Parathyroid adenoma (tissue), 2 donors: ENCODE data around the gene SRGAP1.
A peak's percentile ranks its signal among the peaks of the same experiment; 100 is the strongest.
"Not testable (repeated sequence)": the region's sequence is repeated elsewhere in the genome, so short reads cannot be mapped to it uniquely, and the experiment has no call there.

ENCODE experiments used
- H2AFZ ChIP-seq: fragments of 300-600 bp; sonication (generic); one replicate; pipeline ENCODE4 v1.7.0; 2017; ENCODE audit warnings: antibody characterized with exemption, mild to moderate bottlenecking
- H3K27ac ChIP-seq: fragments of 300-600 bp; sonication (generic); one replicate; pipeline ENCODE4 v1.7.0; 2017
- H3K27me3 ChIP-seq: fragments of 300-600 bp; sonication (generic); one replicate; pipeline ENCODE4 v1.7.0; 2017; ENCODE audit warnings: low read length; ENCODE audit not compliant: control insufficient read depth, insufficient read depth
- H3K36me3 ChIP-seq: fragments of 300-600 bp; sonication (generic); one replicate; pipeline ENCODE4 v1.7.0; 2017; ENCODE audit warnings: low read length; ENCODE audit not compliant: control insufficient read depth, insufficient read depth
- H3K4me1 ChIP-seq: fragments of 300-600 bp; sonication (generic); one replicate; pipeline ENCODE4 v1.7.0; 2017; ENCODE audit warnings: control low read depth
- H3K4me2 ChIP-seq: fragments of 300-600 bp; sonication (generic); one replicate; pipeline ENCODE4 v1.7.0; 2017; ENCODE audit warnings: low read length
- H3K4me3 ChIP-seq: fragments of 300-600 bp; sonication (generic); one replicate; pipeline ENCODE4 v1.7.0; 2017; ENCODE audit warnings: low read depth, low read length
- H3K79me2 ChIP-seq: fragments of 300-600 bp; sonication (generic); one replicate; pipeline ENCODE4 v1.7.0; 2017; ENCODE audit warnings: control low read depth
- H3K9ac ChIP-seq: fragments of 300-600 bp; sonication (generic); one replicate; pipeline ENCODE4 v1.7.0; 2017; ENCODE audit warnings: mild to moderate bottlenecking
- H3K9me3 ChIP-seq: fragments of 300-600 bp; sonication (generic); one replicate; pipeline ENCODE4 v1.7.0; 2017; ENCODE audit warnings: low read length; ENCODE audit not compliant: control insufficient read depth
- TF ChIP-seq, protein P1 (sequence below): fragments of 300-600 bp; sonication (generic); IDR thresholded peaks from one replicate; pipeline ENCODE4 v1.7.0; 2017; ENCODE audit warnings: antibody characterized with exemption, mild to moderate bottlenecking
- donor health status: primary hyperparathyroidism.

Gene SRGAP1

DNA sequence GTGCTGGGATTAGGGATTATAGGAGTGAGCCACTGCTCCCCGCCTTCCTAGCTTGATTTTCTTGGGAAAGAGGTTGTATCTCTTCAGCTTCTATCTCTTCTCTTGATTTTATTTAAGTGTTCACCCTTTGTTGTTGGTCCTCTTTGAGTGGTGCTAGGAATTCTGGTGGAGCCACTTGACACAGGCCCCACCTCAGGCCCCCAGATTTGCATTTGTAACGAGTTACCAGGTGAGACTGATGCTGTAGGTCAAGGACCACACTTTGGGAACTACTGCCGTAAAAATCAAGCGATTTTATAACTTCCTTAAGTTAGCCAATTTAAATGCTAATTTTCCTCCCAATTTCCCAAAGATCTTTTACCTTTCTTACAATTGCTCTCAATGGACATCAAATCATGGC lies 26.3 kb downstream of the SRGAP1 start:
- no peak overlapping the region for H3K9ac ChIP-seq
- no peaks in the 10 kb centered on the region for H3K9me3 ChIP-seq
- no peaks in the 10 kb centered on the region for H3K36me3 ChIP-seq
- TF ChIP-seq, protein P1, sequence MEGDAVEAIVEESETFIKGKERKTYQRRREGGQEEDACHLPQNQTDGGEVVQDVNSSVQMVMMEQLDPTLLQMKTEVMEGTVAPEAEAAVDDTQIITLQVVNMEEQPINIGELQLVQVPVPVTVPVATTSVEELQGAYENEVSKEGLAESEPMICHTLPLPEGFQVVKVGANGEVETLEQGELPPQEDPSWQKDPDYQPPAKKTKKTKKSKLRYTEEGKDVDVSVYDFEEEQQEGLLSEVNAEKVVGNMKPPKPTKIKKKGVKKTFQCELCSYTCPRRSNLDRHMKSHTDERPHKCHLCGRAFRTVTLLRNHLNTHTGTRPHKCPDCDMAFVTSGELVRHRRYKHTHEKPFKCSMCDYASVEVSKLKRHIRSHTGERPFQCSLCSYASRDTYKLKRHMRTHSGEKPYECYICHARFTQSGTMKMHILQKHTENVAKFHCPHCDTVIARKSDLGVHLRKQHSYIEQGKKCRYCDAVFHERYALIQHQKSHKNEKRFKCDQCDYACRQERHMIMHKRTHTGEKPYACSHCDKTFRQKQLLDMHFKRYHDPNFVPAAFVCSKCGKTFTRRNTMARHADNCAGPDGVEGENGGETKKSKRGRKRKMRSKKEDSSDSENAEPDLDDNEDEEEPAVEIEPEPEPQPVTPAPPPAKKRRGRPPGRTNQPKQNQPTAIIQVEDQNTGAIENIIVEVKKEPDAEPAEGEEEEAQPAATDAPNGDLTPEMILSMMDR = no peak
- H3K4me3 ChIP-seq = no peak overlapping the region
- no peak overlapping the region for H3K27ac ChIP-seq
- H3K4me2 ChIP-seq = no peak overlapping the region
- no peaks in the 10 kb centered on the region for H3K27me3 ChIP-seq
- H2AFZ ChIP-seq = no peak overlapping the region
- H3K79me2 ChIP-seq = peaks cover 35% of the 10 kb centered on the region
- H3K4me1 ChIP-seq = peaks cover 25% of the 10 kb centered on the region

DNA sequence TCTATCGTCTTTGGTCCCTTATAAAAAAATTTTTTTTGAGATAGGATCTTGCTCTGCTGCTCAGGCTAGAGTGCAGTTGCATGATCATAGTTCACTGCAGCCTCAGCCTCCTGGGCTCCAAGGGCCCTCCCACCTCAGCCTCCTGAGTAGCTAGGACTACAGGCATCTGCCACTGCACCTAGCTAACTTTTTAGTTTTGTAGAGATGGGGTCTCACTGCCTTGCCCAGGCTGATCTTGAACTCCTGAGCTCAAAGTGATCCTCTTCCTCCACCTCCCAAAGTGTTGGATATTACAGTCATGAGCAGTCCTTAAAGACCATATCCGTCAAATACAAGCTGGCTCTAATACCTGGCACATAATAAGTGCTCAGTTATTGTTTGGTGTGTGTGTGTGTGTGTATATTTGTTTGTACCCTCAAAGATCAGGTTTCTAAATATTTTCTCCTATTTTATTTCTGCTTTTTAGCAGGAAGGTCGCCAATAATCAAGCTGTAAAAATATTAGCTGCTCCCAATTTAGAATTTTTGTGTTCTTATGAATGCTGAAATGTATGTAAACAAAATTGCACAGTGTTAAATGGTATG lies 30.5 kb downstream of the SRGAP1 start:
- no peaks in the 10 kb centered on the region for H3K36me3 ChIP-seq
- peaks cover 30% of the 10 kb centered on the region for H3K4me1 ChIP-seq
- peak overlapping the region; percentile 27 for H3K4me2 ChIP-seq
- no peak overlapping the region for H2AFZ ChIP-seq
- no peaks in the 10 kb centered on the region for H3K9me3 ChIP-seq
- peaks cover 17% of the 10 kb centered on the region for H3K79me2 ChIP-seq
- TF ChIP-seq, protein P1 = no peak
- H3K27me3 ChIP-seq = no peaks in the 10 kb centered on the region
- peak overlapping the region; percentile 76 for H3K27ac ChIP-seq
- no peak overlapping the region for H3K4me3 ChIP-seq
- no peak overlapping the region for H3K9ac ChIP-seq

DNA sequence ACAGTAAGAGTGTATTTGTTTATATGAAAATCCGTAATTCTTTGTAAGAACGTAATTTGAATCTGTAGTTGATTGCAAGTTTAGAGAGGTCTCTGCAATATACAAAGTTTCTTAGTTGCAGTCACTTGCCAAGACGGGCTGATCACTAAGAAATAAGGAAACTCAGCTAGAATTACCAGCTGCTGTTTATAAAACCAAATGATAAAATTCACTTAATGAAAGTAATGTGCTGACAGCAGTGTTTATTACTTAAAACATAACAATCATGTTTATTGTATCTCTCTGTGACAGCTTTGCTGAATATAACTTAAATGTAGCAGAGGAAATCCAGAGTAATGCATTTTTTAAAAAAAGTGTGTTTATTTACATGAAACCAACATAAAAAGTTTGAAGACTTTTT lies 31.2 kb downstream of the SRGAP1 start:
- no peaks in the 10 kb centered on the region for H3K9me3 ChIP-seq
- no peak overlapping the region for H3K9ac ChIP-seq
- H3K27ac ChIP-seq = peak overlapping the region; percentile 76
- peaks cover 29% of the 10 kb centered on the region for H3K4me1 ChIP-seq
- no peaks in the 10 kb centered on the region for H3K27me3 ChIP-seq
- no peaks in the 10 kb centered on the region for H3K36me3 ChIP-seq
- H3K4me3 ChIP-seq = peak overlapping the region; percentile 31
- H2AFZ ChIP-seq = no peak overlapping the region
- H3K4me2 ChIP-seq = peak overlapping the region; percentile 27
- peaks cover 22% of the 10 kb centered on the region for H3K79me2 ChIP-seq
- TF ChIP-seq, protein P1 = no peak

DNA sequence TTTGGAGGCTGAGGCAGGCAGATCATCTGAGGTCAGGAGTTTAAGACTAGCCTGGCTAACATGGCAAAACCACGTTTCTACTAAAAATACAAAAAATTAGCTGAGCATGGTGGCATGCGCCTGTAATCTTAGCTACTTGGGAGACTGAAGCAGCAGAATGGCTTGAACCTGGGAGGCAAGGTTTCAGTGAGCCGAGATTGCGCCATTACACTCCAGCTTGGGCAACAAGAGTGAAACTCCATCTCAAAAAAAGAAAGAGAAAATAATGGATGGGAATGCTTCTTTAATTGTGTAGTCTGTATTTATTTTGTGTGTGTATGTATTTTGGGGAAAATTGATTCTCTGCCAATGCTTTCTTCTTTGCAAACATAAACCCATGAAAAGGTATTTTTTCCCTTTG lies 32.5 kb downstream of the SRGAP1 start:
- H3K27ac ChIP-seq = peak overlapping the region; percentile 76
- no peak overlapping the region for H3K4me2 ChIP-seq
- H3K27me3 ChIP-seq = no peaks in the 10 kb centered on the region
- H3K9me3 ChIP-seq = no peaks in the 10 kb centered on the region
- no peak overlapping the region for H2AFZ ChIP-seq
- H3K4me3 ChIP-seq = no peak overlapping the region
- peaks cover 22% of the 10 kb centered on the region for H3K79me2 ChIP-seq
- no peak overlapping the region for H3K9ac ChIP-seq
- no peaks in the 10 kb centered on the region for H3K36me3 ChIP-seq
- peaks cover 29% of the 10 kb centered on the region for H3K4me1 ChIP-seq
- TF ChIP-seq, protein P1 = no peak

DNA sequence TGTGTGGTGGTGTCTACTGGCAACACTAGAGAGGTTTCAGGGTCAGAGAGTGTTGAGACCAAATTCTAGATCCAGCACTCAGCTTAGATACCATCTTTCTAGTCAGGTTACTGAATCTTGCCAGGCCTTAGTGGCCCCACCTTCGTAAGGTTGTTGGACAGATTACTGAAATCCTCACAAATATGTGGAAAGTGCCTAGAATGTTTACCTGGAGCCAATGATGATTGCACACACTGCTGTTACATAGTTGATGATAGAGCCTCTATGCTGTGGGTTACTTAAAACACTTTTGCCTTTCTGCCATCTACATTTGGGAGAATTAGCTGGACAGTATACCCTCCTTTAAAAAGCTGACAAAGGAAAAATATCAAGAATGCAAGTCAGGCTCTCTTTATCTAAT lies 33.2 kb downstream of the SRGAP1 start:
- TF ChIP-seq, protein P1 = no peak
- no peaks in the 10 kb centered on the region for H3K27me3 ChIP-seq
- H3K36me3 ChIP-seq = no peaks in the 10 kb centered on the region
- H3K4me3 ChIP-seq = peak overlapping the region; percentile 17
- no peak overlapping the region for H3K9ac ChIP-seq
- peaks cover 18% of the 10 kb centered on the region for H3K79me2 ChIP-seq
- H3K4me2 ChIP-seq = peak overlapping the region; percentile 39
- H3K27ac ChIP-seq = peak overlapping the region; percentile 76
- no peaks in the 10 kb centered on the region for H3K9me3 ChIP-seq
- peak overlapping the region; percentile 34 for H2AFZ ChIP-seq
- H3K4me1 ChIP-seq = peaks cover 35% of the 10 kb centered on the region

DNA sequence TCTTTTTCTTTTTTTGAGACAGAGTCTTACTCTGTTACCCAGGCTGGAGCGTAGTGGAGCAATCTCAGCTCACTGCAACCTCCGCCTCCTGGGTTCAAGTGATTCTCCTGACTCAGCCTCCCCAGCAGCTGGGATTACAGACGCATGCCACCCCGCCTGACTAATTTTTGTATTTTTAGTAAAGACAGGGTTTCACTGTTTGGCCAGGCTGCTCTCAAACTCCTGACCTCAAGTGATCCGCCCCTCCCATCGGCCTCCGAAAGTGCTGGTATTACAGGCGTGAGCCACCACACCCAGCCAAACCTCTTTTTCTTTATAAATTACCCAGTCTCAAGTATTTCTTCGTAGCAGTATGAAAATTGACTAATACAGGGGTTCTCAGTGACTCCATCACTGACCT lies 35.7 kb downstream of the SRGAP1 start:
- H3K79me2 ChIP-seq = peaks cover 23% of the 10 kb centered on the region
- H3K4me1 ChIP-seq = peaks cover 36% of the 10 kb centered on the region
- H3K4me3 ChIP-seq, H3K9ac ChIP-seq, H3K9me3 ChIP-seq, H3K4me2 ChIP-seq, H3K27me3 ChIP-seq, H3K36me3 ChIP-seq, H2AFZ ChIP-seq, H3K27ac ChIP-seq: not testable (repeated sequence)
